Mesenchymal stem cell (in vitro differentiated cells and primary cell): ENCODE measurements around the gene RASL10B.

Experiments used
- DNase-seq: peaks from one replicate; pipeline ENCODE4 v3.0.0-alpha.2; 2013
- H2AFZ ChIP-seq: one replicate; pipeline ENCODE4 v1.6.1; 2013; ENCODE audit warnings: low read depth, mild to moderate bottlenecking, control low read depth, inconsistent platforms, low read length, moderate library complexity
- H2AK5ac ChIP-seq: 2 replicates; pipeline ENCODE4 v1.6.1; 2013; ENCODE audit warnings: low read length, moderate library complexity, mild to moderate bottlenecking, inconsistent platforms; ENCODE audit not compliant: severe bottlenecking
- H2BK120ac ChIP-seq: one replicate; pipeline ENCODE4 v1.6.1; 2013; ENCODE audit warnings: low read depth, mild to moderate bottlenecking, inconsistent platforms, low read length, moderate library complexity
- H2BK12ac ChIP-seq, 2 experiments: one replicate each; pipeline ENCODE4 v1.6.1; 2013; ENCODE audit warnings: inconsistent platforms in 2 of 2, low read length in 2 of 2, mild to moderate bottlenecking in 2 of 2, moderate library complexity in 2 of 2, control low read depth in 1 of 2
- H2BK15ac ChIP-seq: one replicate; pipeline ENCODE4 v1.6.1; 2013; ENCODE audit warnings: mild to moderate bottlenecking, low read depth, inconsistent platforms; ENCODE audit not compliant: poor library complexity, severe bottlenecking
- H2BK5ac ChIP-seq: 2 replicates; pipeline ENCODE4 v1.6.1; 2013; ENCODE audit warnings: low read depth, mild to moderate bottlenecking, low read length, control low read depth, inconsistent platforms; ENCODE audit not compliant: poor library complexity, severe bottlenecking
- H3K14ac ChIP-seq, 2 experiments: one replicate each; pipeline ENCODE4 v1.6.1; 2013; ENCODE audit warnings: inconsistent platforms in 2 of 2, low read length in 2 of 2, control low read depth in 1 of 2, mild to moderate bottlenecking in 1 of 2, moderate library complexity in 1 of 2
- H3K18ac ChIP-seq, 2 experiments: one replicate each; pipeline ENCODE4 v1.6.1; 2013; ENCODE audit warnings: inconsistent platforms in 2 of 2, low read length in 2 of 2, control low read depth in 1 of 2, low read depth in 1 of 2, mild to moderate bottlenecking in 1 of 2
- H3K23ac ChIP-seq, 2 experiments: one replicate each; pipeline ENCODE4 v1.6.1; 2013; ENCODE audit warnings: inconsistent platforms in 2 of 2, low read length in 2 of 2, mild to moderate bottlenecking in 2 of 2, moderate library complexity in 2 of 2, control low read depth in 1 of 2
- H3K27ac ChIP-seq: 2 replicates; pipeline ENCODE4 v1.5.1; 2013; ENCODE audit warnings: mild to moderate bottlenecking, moderate library complexity, low read length, control low read depth, inconsistent platforms; ENCODE audit not compliant: poor library complexity, severe bottlenecking
- H3K27me3 ChIP-seq, 2 experiments: 2 replicates each; pipeline versions ENCODE4 v1.6.1 to v1.7.0; 2013; ENCODE audit warnings: low read length in 2 of 2, mild to moderate bottlenecking in 2 of 2, moderate library complexity in 2 of 2, control low read depth in 1 of 2, inconsistent platforms in 1 of 2; ENCODE audit not compliant: control insufficient read depth in 1 of 2, insufficient read depth in 1 of 2
- H3K36me3 ChIP-seq, 2 experiments: 2 replicates each; pipeline versions ENCODE4 v1.6.1 to v1.7.0; 2013; ENCODE audit warnings: low read length in 2 of 2, control low read depth in 1 of 2, inconsistent platforms in 1 of 2, low read depth in 1 of 2, mild to moderate bottlenecking in 1 of 2; ENCODE audit not compliant: insufficient read depth in 2 of 2, control insufficient read depth in 1 of 2
- H3K4ac ChIP-seq, 2 experiments: one replicate each; pipeline ENCODE4 v1.6.1; 2013; ENCODE audit warnings: inconsistent platforms in 2 of 2, low read length in 2 of 2, mild to moderate bottlenecking in 2 of 2, moderate library complexity in 2 of 2, control low read depth in 1 of 2, low read depth in 1 of 2
- H3K4me1 ChIP-seq: 2 replicates; pipeline ENCODE4 v1.6.1; 2013; ENCODE audit warnings: low read depth, low read length, control low read depth; ENCODE audit not compliant: control insufficient read depth, insufficient read depth
- H3K4me2 ChIP-seq: 2 replicates; pipeline ENCODE4 v1.6.1; 2013; ENCODE audit warnings: low read length, mild to moderate bottlenecking, inconsistent platforms; ENCODE audit not compliant: poor library complexity, severe bottlenecking
- H3K4me3 ChIP-seq, 2 experiments: 2 replicates each; pipeline versions ENCODE4 v1.5.1 to v1.7.0; 2013; ENCODE audit warnings: low read length in 2 of 2, mild to moderate bottlenecking in 2 of 2, control low read depth in 1 of 2, low read depth in 1 of 2; ENCODE audit not compliant: insufficient read depth in 1 of 2
- H3K79me1 ChIP-seq: replicated peaks from 2 replicates; pipeline ENCODE4 v1.6.1; 2013; ENCODE audit warnings: mild to moderate bottlenecking, control low read depth, low read length, inconsistent platforms; ENCODE audit not compliant: poor library complexity, severe bottlenecking
- H3K9ac ChIP-seq: 2 replicates; pipeline ENCODE4 v1.7.0; 2013; ENCODE audit warnings: mild to moderate bottlenecking, low read length, moderate library complexity
- H3K9me3 ChIP-seq: 2 replicates; pipeline ENCODE4 v1.7.0; 2013; ENCODE audit warnings: mild to moderate bottlenecking, low read length; ENCODE audit not compliant: control insufficient read depth
- H4K8ac ChIP-seq: one replicate; pipeline ENCODE4 v1.6.1; 2013; ENCODE audit warnings: inconsistent platforms, mild to moderate bottlenecking, low read length, moderate library complexity
- H4K91ac ChIP-seq: one replicate; pipeline ENCODE4 v1.6.1; 2013; ENCODE audit warnings: mild to moderate bottlenecking, low read length, inconsistent platforms
- WGBS: methylation state at CpG from one replicate; pipeline ENCODE4 v1.1.7; 2013; ENCODE audit warnings: mixed read lengths; 5-methylcytosine and 5-hydroxymethylcytosine counted together

Gene RASL10B

GRCh38 chr17:35766903-35767510 lies 35.6 kb downstream of the RASL10B start:
- no peaks in the 10 kb centered on the region for H3K9me3 ChIP-seq

GRCh38 chr17:35768797-35769196 lies 37.4 kb downstream of the RASL10B start:
- Histone ChIP-seq H3K23ac (no peak overlapping the region), H4K8ac (no peak overlapping the region), H3K4me3 (no peak overlapping the region), H3K4me1 (peaks cover 15% of the 10 kb centered on the region), H3K18ac (no peak overlapping the region), H3K4ac (no peak overlapping the region), H3K27ac (no peak overlapping the region), H3K9me3 (no peaks in the 10 kb centered on the region), H3K79me1 (no peaks in the 10 kb centered on the region), H3K9ac (no peak overlapping the region), H2AK5ac (no peak overlapping the region), H4K91ac (no peak overlapping the region), H3K27me3 (peaks cover 46 to 90% of the 10 kb centered on the region in 2 experiments), H2BK12ac (no peak overlapping the region), H2BK120ac (no peak overlapping the region), H3K4me2 (no peak overlapping the region), H2BK5ac (no peak overlapping the region), H2AFZ (no peak overlapping the region), H2BK15ac (no peak overlapping the region), H3K14ac (no peak overlapping the region), H3K36me3 (no peaks in the 10 kb centered on the region)
- no peak for DNase-seq
- WGBS, result no CpG with 5 or more reads among the region's 2 CpGs

More at GRCh38 chr17:35766903-35767510, 35.6 kb downstream of the RASL10B start:
- H3K4me3 ChIP-seq, result no peak overlapping the region
- H3K79me1 ChIP-seq, result no peaks in the 10 kb centered on the region
- H2BK12ac ChIP-seq, result peak overlapping the region in 1 of 2 experiments; percentile 45
- no peak overlapping the region for H3K14ac ChIP-seq
- H3K36me3 ChIP-seq, result no peaks in the 10 kb centered on the region
- no peak overlapping the region for H2BK120ac ChIP-seq
- no peak overlapping the region for H2BK5ac ChIP-seq
- H3K23ac ChIP-seq, result no peak overlapping the region
- H3K4me2 ChIP-seq, result no peak overlapping the region
- H2AFZ ChIP-seq, result no peak overlapping the region
- H4K91ac ChIP-seq, result no peak overlapping the region
- H2AK5ac ChIP-seq, result no peak overlapping the region
- H3K4me1 ChIP-seq, result peaks cover 16% of the 10 kb centered on the region
- no peak overlapping the region for H3K4ac ChIP-seq
- no peak overlapping the region for H2BK15ac ChIP-seq
- H4K8ac ChIP-seq, result no peak overlapping the region
- H3K18ac ChIP-seq, result no peak overlapping the region
- H3K27ac ChIP-seq, result no peak overlapping the region
- no peak overlapping the region for H3K9ac ChIP-seq
- 72% methylated on average over 3 of the region's 7 CpGs for WGBS
- peak; percentile 51 for DNase-seq
- peaks cover 34 to 77% of the 10 kb centered on the region in 2 experiments for H3K27me3 ChIP-seq

- H3K36me3 ChIP-seq, result no peaks in the 10 kb centered on the region
- no peaks in the 10 kb centered on the region for H3K9me3 ChIP-seq
Observed at GRCh38 chr17:35769895-35770486, 38.6 kb downstream of the RASL10B start.

GRCh38 chr17:35773129-35773528 lies 41.7 kb downstream of the RASL10B start:
- no peak overlapping the region for H3K4me2 ChIP-seq
- 92% methylated on average over 20 of the region's 20 CpGs for WGBS
- H4K8ac ChIP-seq, result no peak overlapping the region
- no peak overlapping the region for H3K4ac ChIP-seq
- H2BK120ac ChIP-seq, result no peak overlapping the region
- peak overlapping the region; percentile 9 for H4K91ac ChIP-seq
- H3K14ac ChIP-seq, result peak overlapping the region in 1 of 2 experiments; percentile 89
- peak overlapping the region; percentile 38 to 46 for H3K18ac ChIP-seq
- H3K9ac ChIP-seq, result no peak overlapping the region
- H3K23ac ChIP-seq, result no peak overlapping the region
- no peak overlapping the region for H3K4me3 ChIP-seq
- peaks cover 40 to 79% of the 10 kb centered on the region in 2 experiments for H3K27me3 ChIP-seq
- H2AK5ac ChIP-seq, result no peak overlapping the region
- H2AFZ ChIP-seq, result no peak overlapping the region
- DNase-seq, result no peak
- H2BK12ac ChIP-seq, result peak overlapping the region; percentile 53 to 85
- peaks cover 4% of the 10 kb centered on the region for H3K4me1 ChIP-seq
- H3K79me1 ChIP-seq, result no peaks in the 10 kb centered on the region
- no peaks in the 10 kb centered on the region for H3K9me3 ChIP-seq
- H2BK15ac ChIP-seq, result peak overlapping the region; percentile 31
- no peak overlapping the region for H2BK5ac ChIP-seq
- no peaks in the 10 kb centered on the region for H3K36me3 ChIP-seq
- no peak overlapping the region for H3K27ac ChIP-seq

More at GRCh38 chr17:35769895-35770486, 38.6 kb downstream of the RASL10B start:
- Histone ChIP-seq H4K8ac (no peak overlapping the region), H3K4me2 (no peak overlapping the region), H3K79me1 (no peaks in the 10 kb centered on the region), H3K4ac (no peak overlapping the region), H2BK120ac (no peak overlapping the region), H2BK5ac (no peak overlapping the region), H4K91ac (peak overlapping the region; percentile 31), H3K4me3 (no peak overlapping the region), H2BK15ac (no peak overlapping the region), H3K27ac (no peak overlapping the region), H2AK5ac (no peak overlapping the region), H2AFZ (no peak overlapping the region), H3K14ac (no peak overlapping the region), H3K23ac (no peak overlapping the region), H3K27me3 (peaks cover 47 to 94% of the 10 kb centered on the region in 2 experiments), H3K9ac (no peak overlapping the region), H2BK12ac (no peak overlapping the region), H3K18ac (no peak overlapping the region), H3K4me1 (peaks cover 9% of the 10 kb centered on the region)
- WGBS, result 98% methylated on average over 48 of the region's 48 CpGs
- no peak for DNase-seq
